H1 (cell line): ENCODE measurements around the gene NUAK1. TPM values are rescaled to one million over a fixed set of nuclear protein-coding genes. Genes with fewer than 3 reads are reported as not detected.

Experiments used
- CTCF ChIA-PET: fragments of 300-600 bp; sonication (Branson Sonifier 250); formaldehyde crosslinking; loops from one replicate; lab custom pipeline; 2021; ENCODE audit not compliant: partially characterized antibody; lab: Charles Lee
- POLR2A ChIA-PET: fragments of 300-600 bp; sonication (Branson Sonifier 250); formaldehyde crosslinking; loops from one replicate; lab custom pipeline; 2021; ENCODE audit warnings: inconsistent platforms; ENCODE audit not compliant: partially characterized antibody; lab: Charles Lee
- DNase-seq, 2 experiments: peaks; one replicate each; pipeline versions ENCODE4 v3.0.0 to v3.0.0-alpha.2; 2010 to 2022; ENCODE audit warnings: low spot score in 2 of 2, low read depth in 1 of 2, mixed read lengths in 1 of 2
- FAIRE-seq: peaks from 2 replicates; lab custom pipeline; 2011; peaks lifted over from hg19 to GRCh38; lab: Jason Lieb, UNC
- H2AFZ ChIP-seq: 2 replicates; pipeline ENCODE4 v1.8.1; 2012; ENCODE audit warnings: low read length, inconsistent platforms
- H2AK5ac ChIP-seq: 2 replicates; pipeline ENCODE4 v1.6.1; 2013; ENCODE audit warnings: low read depth, low read length
- H2BK120ac ChIP-seq: replicated peaks from 2 replicates; pipeline ENCODE3; 2013; ENCODE audit warnings: low read depth, low read length, inconsistent platforms
- H2BK12ac ChIP-seq: 2 replicates; pipeline ENCODE4 v1.6.1; 2013; ENCODE audit warnings: low read depth, low read length
- H2BK15ac ChIP-seq: 2 replicates; pipeline ENCODE4 v1.6.1; 2013; ENCODE audit warnings: low read length
- H2BK20ac ChIP-seq: 2 replicates; pipeline ENCODE4 v1.6.1; 2013; ENCODE audit warnings: low read length
- H2BK5ac ChIP-seq: 2 replicates; pipeline ENCODE4 v1.6.1; 2013; ENCODE audit warnings: low read depth, low read length
- H3K14ac ChIP-seq: 2 replicates; pipeline ENCODE4 v1.6.1; 2013; ENCODE audit warnings: inconsistent platforms; ENCODE audit not compliant: insufficient read length
- H3K18ac ChIP-seq: 2 replicates; pipeline ENCODE4 v1.6.1; 2013; ENCODE audit warnings: low read length; ENCODE audit errors: extremely low read depth
- H3K23ac ChIP-seq: 2 replicates; pipeline ENCODE4 v1.6.1; 2013; ENCODE audit warnings: inconsistent platforms; ENCODE audit not compliant: insufficient read length
- H3K23me2 ChIP-seq: 2 replicates; pipeline ENCODE4 v1.6.1; 2013; ENCODE audit warnings: low read depth, low read length
- H3K27ac ChIP-seq: 2 replicates; pipeline ENCODE4 v1.6.1; 2011; ENCODE audit warnings: low read depth, low read length, inconsistent platforms
- H3K27me3 ChIP-seq, 4 experiments: replicated peaks in 1 of 4; 1 replicate in 1 of 4; 2 replicates in 3 of 4; pipeline versions ENCODE4 v1.6.1 to v1.8.1; 2011 to 2013; ENCODE audit warnings: low read length in 3 of 4, mild to moderate bottlenecking in 3 of 4, inconsistent platforms in 2 of 4, mixed read lengths in 2 of 4, moderate library complexity in 1 of 4; ENCODE audit not compliant: control insufficient read depth in 3 of 4, insufficient read depth in 3 of 4; ENCODE audit errors: extremely low read depth in 1 of 4
- H3K36me3 ChIP-seq, 4 experiments: 2 replicates each; pipeline versions ENCODE4 v1.6.1 to v1.8.1; 2011 to 2013; ENCODE audit warnings: mild to moderate bottlenecking in 4 of 4, low read length in 3 of 4, moderate library complexity in 2 of 4, control low read depth in 1 of 4, inconsistent platforms in 1 of 4; ENCODE audit not compliant: insufficient read depth in 4 of 4, control insufficient read depth in 2 of 4
- H3K4ac ChIP-seq: replicated peaks from 2 replicates; pipeline ENCODE3; 2013; ENCODE audit warnings: low read length, low read depth, mixed read lengths, inconsistent platforms; ENCODE audit not compliant: insufficient read length
- H3K4me1 ChIP-seq, 4 experiments: replicated peaks in 1 of 4; 1 replicate in 1 of 4; 2 replicates in 3 of 4; pipeline versions ENCODE4 v1.6.1 to v1.8.1; 2011 to 2013; ENCODE audit warnings: low read length in 3 of 4, inconsistent platforms in 2 of 4, mixed read lengths in 1 of 4; ENCODE audit not compliant: insufficient read depth in 4 of 4, control insufficient read depth in 3 of 4
- H3K4me2 ChIP-seq, 2 experiments: 2 replicates each; pipeline versions ENCODE4 v1.6.1 to v1.8.1; 2011 to 2013; ENCODE audit warnings: low read depth in 2 of 2, low read length in 2 of 2, control low read depth in 1 of 2, inconsistent platforms in 1 of 2, mild to moderate bottlenecking in 1 of 2; ENCODE audit not compliant: insufficient read depth in 1 of 2
- H3K4me3 ChIP-seq, 4 experiments: fragments of 200-600, 300-600 bp in 1 of 4; sonication (generic), shearing (Covaris generic), sonication (Bioruptor Twin) in 1 of 4; 2 replicates each; pipeline versions ENCODE4 v1.5.1 to v1.8.1; 2011 to 2016; ENCODE audit warnings: low read length in 4 of 4, low read depth in 3 of 4, control low read depth in 2 of 4, inconsistent platforms in 2 of 4, mild to moderate bottlenecking in 2 of 4, mixed read lengths in 1 of 4, moderate library complexity in 1 of 4; ENCODE audit not compliant: insufficient read depth in 2 of 4; ENCODE audit errors: extremely low read depth in 1 of 4
- H3K56ac ChIP-seq: replicated peaks from 2 replicates; pipeline ENCODE3; 2013; ENCODE audit warnings: low read depth, mild to moderate bottlenecking, mixed read lengths, low read length, inconsistent platforms; ENCODE audit not compliant: insufficient read length
- H3K79me1 ChIP-seq: 2 replicates; pipeline ENCODE4 v1.6.1; 2013; ENCODE audit warnings: low read depth, low read length, control low read depth
- H3K79me2 ChIP-seq, 2 experiments: 2 replicates each; pipeline versions ENCODE4 v1.6.1 to v1.8.1; 2012 to 2013; ENCODE audit warnings: low read length in 2 of 2, mild to moderate bottlenecking in 2 of 2, inconsistent platforms in 1 of 2; ENCODE audit not compliant: insufficient read depth in 2 of 2, control insufficient read depth in 1 of 2
- H3K9ac ChIP-seq, 4 experiments: replicated peaks in 1 of 4; 1 replicate in 1 of 4; 2 replicates in 3 of 4; pipeline versions ENCODE4 v1.6.1 to v1.8.1; 2011 to 2013; ENCODE audit warnings: low read depth in 3 of 4, low read length in 3 of 4, control low read depth in 2 of 4, mild to moderate bottlenecking in 2 of 4, moderate library complexity in 2 of 4, inconsistent platforms in 1 of 4; ENCODE audit errors: extremely low read depth in 1 of 4
- H3K9me3 ChIP-seq, 2 experiments: 2 replicates each; pipeline versions ENCODE4 v1.6.1 to v1.8.1; 2012 to 2013; ENCODE audit warnings: mild to moderate bottlenecking in 2 of 2, moderate library complexity in 2 of 2, control low read depth in 1 of 2, inconsistent platforms in 1 of 2, low read depth in 1 of 2, low read length in 1 of 2, mixed read lengths in 1 of 2; ENCODE audit not compliant: insufficient read depth in 2 of 2
- H4K20me1 ChIP-seq, 2 experiments: replicated peaks in 1 of 2; 2 replicates each; pipeline versions ENCODE3 to v1.8.1; 2011 to 2013; ENCODE audit warnings: inconsistent platforms in 2 of 2, low read length in 2 of 2, mild to moderate bottlenecking in 1 of 2; ENCODE audit not compliant: insufficient read depth in 2 of 2, control insufficient read depth in 1 of 2
- H4K5ac ChIP-seq: 2 replicates; pipeline ENCODE4 v1.6.1; 2013; ENCODE audit warnings: low read length, low read depth, mixed read lengths, inconsistent platforms; ENCODE audit not compliant: insufficient read length
- H4K8ac ChIP-seq: 2 replicates; pipeline ENCODE4 v1.8.0; 2013; ENCODE audit warnings: mild to moderate bottlenecking, moderate library complexity, low read length, inconsistent platforms; ENCODE audit not compliant: insufficient read depth; ENCODE audit errors: extremely low read depth
- H4K91ac ChIP-seq: replicated peaks from 2 replicates; pipeline ENCODE3; 2013; ENCODE audit warnings: low read length, mixed read lengths, inconsistent platforms; ENCODE audit not compliant: insufficient read length
- CBX8 ChIP-seq: fragments of 300-800, 300-1000 bp; sonication (generic); IDR thresholded peaks from 2 replicates; pipeline ENCODE4 v1.7.1; 2016; ENCODE audit warnings: low read depth, low read length, borderline replicate concordance
- CHD2 ChIP-seq: IDR thresholded peaks from 2 replicates; pipeline ENCODE4 v1.6.1; 2012; ENCODE audit warnings: low read length, improper control_type of control experiment
- EZH2 ChIP-seq: fragments of 200-600 bp; sonication (generic); IDR thresholded peaks from 2 replicates; pipeline ENCODE4 v1.7.1; 2012; ENCODE audit warnings: low read depth, mild to moderate bottlenecking, moderate library complexity, low read length, inconsistent platforms; ENCODE audit not compliant: severe bottlenecking
- HDAC2 ChIP-seq, 2 experiments: fragments of 300-600 bp in 1 of 2; sonication (generic) in 1 of 2; IDR thresholded peaks; 2 replicates each; pipeline ENCODE4 v1.6.1; 2011 to 2012; ENCODE audit warnings: low read depth in 2 of 2, low read length in 2 of 2, mild to moderate bottlenecking in 2 of 2, moderate library complexity in 2 of 2, borderline replicate concordance in 1 of 2, inconsistent platforms in 1 of 2
- RBBP5 ChIP-seq: IDR thresholded peaks from 2 replicates; pipeline ENCODE4 v1.7.1; 2012; ENCODE audit warnings: low read depth, mild to moderate bottlenecking, inconsistent platforms, low read length, moderate library complexity, borderline replicate concordance
- RNF2 ChIP-seq: fragments of 200-900, 300-1000 bp; sonication (generic); IDR thresholded peaks from 2 replicates; pipeline ENCODE4 v1.7.1; 2016; ENCODE audit warnings: borderline replicate concordance, low read depth, mild to moderate bottlenecking, antibody characterized with exemption, low read length; ENCODE audit not compliant: poor library complexity, severe bottlenecking; ENCODE audit errors: missing control alignments
- SIX5 ChIP-seq: IDR thresholded peaks from 2 replicates; pipeline ENCODE4 v1.6.1; 2011; ENCODE audit warnings: mild to moderate bottlenecking, low read depth, low read length
- SP4 ChIP-seq: IDR thresholded peaks from 2 replicates; pipeline ENCODE4 v1.6.1; 2012; ENCODE audit warnings: low read length, inconsistent platforms
- WGBS, 2 experiments: shearing (Covaris generic) in 1 of 2; methylation state at CpG; one replicate each; pipeline versions ENCODE4 v1.1.6 to v1.1.7; 2013 to 2015; ENCODE audit warnings: low lambda C conversion rate in 2 of 2, mixed read lengths in 2 of 2, inconsistent platforms in 1 of 2, low coverage in 1 of 2, missing lambda C conversion rate in 1 of 2; ENCODE audit not compliant: insufficient replicate concordance in 2 of 2, insufficient coverage in 1 of 2, insufficient read length in 1 of 2; ENCODE audit errors: extremely low coverage in 1 of 2, missing lambda C conversion rate in 1 of 2; 5-methylcytosine and 5-hydroxymethylcytosine counted together
- polyA plus RNA-seq, 7 experiments: library from polyadenylated mRNA; depleted of rRNA in 3 of 7; stranded (reverse) in 5 of 7; unstranded in 2 of 7; fragments of >200 nt in 5 of 7; fragments of 200-250 nt in 2 of 7; gene quantifications; 1 replicate in 5 of 7; 2 replicates in 1 of 7; 4 replicates in 1 of 7; pipeline versions ENCODE4 v1.2.1 to v1.2.3, GENCODE V29; 2011 to 2013; ENCODE audit warnings: missing spikeins in 2 of 7, mixed read lengths in 2 of 7
- total RNA-seq: library from RNA; stranded (reverse); fragmentation: NEBNext Ultra II Directional; extraction: Animal tissue kit (Norgen Biotek cat#: 25700); gene quantifications from 2 replicates; pipeline ENCODE4 v1.2.1, GENCODE V29; 2021
- TF ChIP-seq, protein P1 (sequence below), 3 experiments: IDR thresholded peaks; 1 replicate in 2 of 3; 2 replicates in 1 of 3; pipeline versions ENCODE4 v1.5.1 to v1.6.1; 2011; ENCODE audit warnings: low read length in 3 of 3, mild to moderate bottlenecking in 3 of 3, inconsistent platforms in 2 of 3, low read depth in 1 of 3, moderate library complexity in 1 of 3; ENCODE audit not compliant: insufficient read depth in 1 of 3; ENCODE audit errors: control extremely low read depth in 1 of 3

Gene NUAK1
- total and polyA plus RNA-seq, 2 of the 8 experiments (the other 6 are each of a cell fraction or from before 2014, with no cell fraction given) = 6.7 to 18.2 TPM

DNA sequence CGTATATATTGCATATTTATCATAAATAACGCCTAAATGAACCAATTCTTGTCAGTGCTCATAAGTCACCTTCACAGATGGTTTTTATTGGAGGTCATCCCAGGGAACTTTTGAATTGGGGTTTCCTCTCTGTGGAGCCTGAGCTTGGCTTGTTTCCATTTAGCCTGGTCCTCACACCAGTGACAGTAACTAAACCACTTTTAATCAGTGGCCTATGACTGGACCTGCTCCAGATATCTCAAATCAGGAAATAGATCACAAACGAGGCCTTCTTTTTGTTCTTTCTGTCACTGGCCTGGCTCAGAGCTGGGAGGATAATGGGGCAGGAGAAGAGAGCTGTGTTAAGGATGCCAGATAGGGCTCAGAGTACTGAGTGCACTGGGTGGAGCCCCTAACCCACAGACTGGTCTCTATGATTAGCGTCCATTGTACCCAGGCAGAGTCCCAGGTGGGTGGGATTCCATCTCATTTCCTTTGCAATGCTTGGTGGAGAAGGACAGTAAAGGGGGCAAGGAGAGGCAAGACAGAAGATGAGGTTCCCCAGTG is 92.4 kb downstream of the NUAK1 start:
- H3K23ac ChIP-seq = no peak overlapping the region
- no peaks in the 10 kb centered on the region for H3K4me1 ChIP-seq
- H4K5ac ChIP-seq = no peak overlapping the region
- no peak overlapping the region for H4K8ac ChIP-seq
- no peak for DNase-seq
- H2BK5ac ChIP-seq = no peak overlapping the region
- H3K4me2 ChIP-seq = no peak overlapping the region
- H3K9me3 ChIP-seq = no peaks in the 10 kb centered on the region
- H2AK5ac ChIP-seq = no peak overlapping the region
- H2BK120ac ChIP-seq = no peak overlapping the region
- H3K56ac ChIP-seq = no peak overlapping the region
- H3K4ac ChIP-seq = no peak overlapping the region
- no peak overlapping the region for H3K27ac ChIP-seq
- H3K9ac ChIP-seq = no peak overlapping the region
- no peak overlapping the region for H2BK15ac ChIP-seq
- no peak overlapping the region for H3K14ac ChIP-seq
- no peak for FAIRE-seq
- H3K23me2 ChIP-seq = no peaks in the 10 kb centered on the region
- H3K79me1 ChIP-seq = no peaks in the 10 kb centered on the region
- H4K20me1 ChIP-seq = no peaks in the 10 kb centered on the region
- no peaks in the 10 kb centered on the region for H3K79me2 ChIP-seq
- 98% methylated on average over 3 of the region's 4 CpGs; no CpG with 5 or more reads in 1 of the 2 experiments for WGBS, 2 experiments
- CTCF ChIA-PET = interaction anchor here (1.3 to 1.6 kb wide), 2 partner anchors 89 to 626 kb away, joined by 3 to 4 read pairs; no protein-coding TSS in a partner anchor
- H2AFZ ChIP-seq = no peak overlapping the region
- TF ChIP-seq CBX8 (no peak), SP4 (no peak), RBBP5 (no peak), RNF2 (no peak), EZH2 (no peak), HDAC2 (IDR thresholded peaks at IDR 0.05; ENCODE audit: borderline replicate concordance in 1 of 2, low read depth in 2 of 2, low read length in 2 of 2) (no peak), CHD2 (no peak), SIX5 (no peak)
- TF ChIP-seq, protein P1, sequence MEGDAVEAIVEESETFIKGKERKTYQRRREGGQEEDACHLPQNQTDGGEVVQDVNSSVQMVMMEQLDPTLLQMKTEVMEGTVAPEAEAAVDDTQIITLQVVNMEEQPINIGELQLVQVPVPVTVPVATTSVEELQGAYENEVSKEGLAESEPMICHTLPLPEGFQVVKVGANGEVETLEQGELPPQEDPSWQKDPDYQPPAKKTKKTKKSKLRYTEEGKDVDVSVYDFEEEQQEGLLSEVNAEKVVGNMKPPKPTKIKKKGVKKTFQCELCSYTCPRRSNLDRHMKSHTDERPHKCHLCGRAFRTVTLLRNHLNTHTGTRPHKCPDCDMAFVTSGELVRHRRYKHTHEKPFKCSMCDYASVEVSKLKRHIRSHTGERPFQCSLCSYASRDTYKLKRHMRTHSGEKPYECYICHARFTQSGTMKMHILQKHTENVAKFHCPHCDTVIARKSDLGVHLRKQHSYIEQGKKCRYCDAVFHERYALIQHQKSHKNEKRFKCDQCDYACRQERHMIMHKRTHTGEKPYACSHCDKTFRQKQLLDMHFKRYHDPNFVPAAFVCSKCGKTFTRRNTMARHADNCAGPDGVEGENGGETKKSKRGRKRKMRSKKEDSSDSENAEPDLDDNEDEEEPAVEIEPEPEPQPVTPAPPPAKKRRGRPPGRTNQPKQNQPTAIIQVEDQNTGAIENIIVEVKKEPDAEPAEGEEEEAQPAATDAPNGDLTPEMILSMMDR (IDR thresholded peaks at IDR 0.05; ENCODE audit: control extremely low read depth in 1 of 3, insufficient read depth in 1 of 3, low read depth in 1 of 3, low read length in 3 of 3) = no peak
- no peaks in the 10 kb centered on the region for H3K27me3 ChIP-seq
- H3K18ac ChIP-seq = no peak overlapping the region
- POLR2A ChIA-PET = interaction anchor here (1.1 to 1.2 kb wide), 2 partner anchors 20 to 91 kb away, joined by 3 read pairs; no protein-coding TSS in a partner anchor
- H3K36me3 ChIP-seq = no peaks in the 10 kb centered on the region
- no peak overlapping the region for H3K4me3 ChIP-seq
- H4K91ac ChIP-seq = no peak overlapping the region
- H2BK20ac ChIP-seq = no peak overlapping the region
- no peak overlapping the region for H2BK12ac ChIP-seq
